Fibroblast of mammary gland (primary cell): ENCODE results near the gene MT3.
A peak's percentile ranks its signal among the peaks of the same experiment; 100 is the strongest.

ENCODE experiments used
- DNase-seq: peaks from one replicate; pipeline ENCODE4 v3.0.0-alpha.2; 2010; ENCODE audit warnings: low read depth
- H3K4me3 ChIP-seq: 2 replicates; pipeline ENCODE4 v1.5.1; 2011; ENCODE audit warnings: low read depth, mild to moderate bottlenecking, low read length, moderate library complexity; ENCODE audit not compliant: control insufficient read depth
- TF ChIP-seq, protein P1 (sequence below): conservative IDR thresholded peaks from 2 replicates; pipeline ENCODE4 v1.5.1; 2011; ENCODE audit warnings: low read depth, low read length, inconsistent platforms; ENCODE audit not compliant: control insufficient read depth, insufficient read depth

MT3 gene

DNA sequence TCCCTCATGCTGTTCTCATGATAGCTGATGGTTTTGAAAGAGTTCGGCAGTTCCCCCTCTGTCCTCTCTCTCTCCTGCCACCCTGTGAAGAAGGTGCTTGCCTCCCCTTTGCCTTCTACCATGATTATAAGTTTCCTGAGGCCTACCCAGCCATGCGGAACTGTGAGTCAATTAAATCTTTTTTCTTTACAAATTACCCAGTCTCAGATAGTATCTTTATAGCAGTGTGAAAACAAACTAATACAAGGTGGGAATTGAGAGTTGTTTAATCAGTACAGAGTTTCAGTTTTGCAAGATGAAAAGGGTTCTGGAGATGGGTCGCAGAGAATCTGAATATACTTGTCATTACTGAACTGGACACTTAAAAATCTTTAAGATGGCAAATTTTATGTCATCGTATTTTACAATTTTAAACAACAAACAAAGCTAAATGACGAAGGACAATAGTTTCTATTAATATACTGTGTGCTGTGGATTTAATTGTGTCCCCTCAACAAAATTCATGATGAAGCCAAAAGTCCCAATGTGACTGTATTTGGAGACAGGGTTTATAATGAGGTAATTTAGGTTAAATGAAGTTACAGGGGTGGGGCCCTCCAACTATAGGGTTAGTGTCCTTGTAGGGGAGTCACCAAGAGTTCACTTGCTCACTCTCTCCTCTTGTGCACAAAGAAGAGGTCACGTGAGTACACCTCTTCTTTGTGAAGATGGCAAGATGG lies 4.4 kb downstream of the MT3 start:
- no peak for DNase-seq
- TF ChIP-seq, protein P1, sequence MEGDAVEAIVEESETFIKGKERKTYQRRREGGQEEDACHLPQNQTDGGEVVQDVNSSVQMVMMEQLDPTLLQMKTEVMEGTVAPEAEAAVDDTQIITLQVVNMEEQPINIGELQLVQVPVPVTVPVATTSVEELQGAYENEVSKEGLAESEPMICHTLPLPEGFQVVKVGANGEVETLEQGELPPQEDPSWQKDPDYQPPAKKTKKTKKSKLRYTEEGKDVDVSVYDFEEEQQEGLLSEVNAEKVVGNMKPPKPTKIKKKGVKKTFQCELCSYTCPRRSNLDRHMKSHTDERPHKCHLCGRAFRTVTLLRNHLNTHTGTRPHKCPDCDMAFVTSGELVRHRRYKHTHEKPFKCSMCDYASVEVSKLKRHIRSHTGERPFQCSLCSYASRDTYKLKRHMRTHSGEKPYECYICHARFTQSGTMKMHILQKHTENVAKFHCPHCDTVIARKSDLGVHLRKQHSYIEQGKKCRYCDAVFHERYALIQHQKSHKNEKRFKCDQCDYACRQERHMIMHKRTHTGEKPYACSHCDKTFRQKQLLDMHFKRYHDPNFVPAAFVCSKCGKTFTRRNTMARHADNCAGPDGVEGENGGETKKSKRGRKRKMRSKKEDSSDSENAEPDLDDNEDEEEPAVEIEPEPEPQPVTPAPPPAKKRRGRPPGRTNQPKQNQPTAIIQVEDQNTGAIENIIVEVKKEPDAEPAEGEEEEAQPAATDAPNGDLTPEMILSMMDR, result no peak
- no peak overlapping the region for H3K4me3 ChIP-seq

DNA sequence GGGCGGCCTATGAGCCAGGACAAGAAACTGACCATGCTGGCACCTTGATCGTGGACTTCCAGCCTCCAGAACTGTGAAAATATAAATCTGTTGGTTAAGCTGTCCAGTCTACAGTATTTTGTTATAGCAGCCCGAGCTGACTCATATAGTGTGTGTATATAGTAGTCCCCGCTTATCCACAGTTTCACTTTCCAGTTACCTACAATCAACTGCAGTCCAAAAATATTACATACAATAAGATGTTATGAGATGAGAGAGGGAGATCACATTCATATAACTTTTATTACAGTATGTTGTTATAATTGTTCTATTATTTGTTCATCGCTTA lies 4.9 kb downstream of the MT3 start:
- DNase-seq, result no peak
- H3K4me3 ChIP-seq, result no peak overlapping the region
- TF ChIP-seq, protein P1, result no peak

DNA sequence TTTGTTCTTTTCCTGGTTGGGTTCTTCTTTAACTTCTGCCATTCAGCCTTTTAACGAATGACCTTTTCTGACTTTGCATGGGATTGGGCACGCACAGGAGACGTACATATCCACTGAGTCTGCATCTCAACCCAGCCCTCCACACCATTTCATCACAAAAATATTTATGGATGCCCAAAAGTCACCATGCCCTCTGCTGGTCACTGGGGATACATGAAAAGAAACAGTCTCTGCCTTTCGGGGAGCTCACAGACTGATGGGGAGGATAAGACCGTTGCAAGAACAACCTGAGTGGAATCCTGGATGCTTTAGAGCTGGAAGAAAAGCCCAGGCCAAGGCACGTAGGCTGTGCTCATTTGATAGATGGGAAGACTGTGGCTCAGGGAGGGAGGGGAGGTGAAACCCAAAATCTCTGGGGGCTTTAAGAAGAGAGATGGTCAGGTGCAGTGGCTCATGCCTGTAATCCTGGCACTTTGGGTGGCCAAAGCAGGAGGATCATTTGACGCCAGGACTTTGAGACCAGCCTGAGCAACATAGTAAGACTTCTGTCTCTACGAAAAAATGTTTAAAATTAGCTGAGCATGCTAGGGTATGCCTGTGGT lies 11.2 kb downstream of the MT3 start:
- TF ChIP-seq, protein P1, result peak; percentile 82
- H3K4me3 ChIP-seq, result no peak overlapping the region
- peak; percentile 73 for DNase-seq

DNA sequence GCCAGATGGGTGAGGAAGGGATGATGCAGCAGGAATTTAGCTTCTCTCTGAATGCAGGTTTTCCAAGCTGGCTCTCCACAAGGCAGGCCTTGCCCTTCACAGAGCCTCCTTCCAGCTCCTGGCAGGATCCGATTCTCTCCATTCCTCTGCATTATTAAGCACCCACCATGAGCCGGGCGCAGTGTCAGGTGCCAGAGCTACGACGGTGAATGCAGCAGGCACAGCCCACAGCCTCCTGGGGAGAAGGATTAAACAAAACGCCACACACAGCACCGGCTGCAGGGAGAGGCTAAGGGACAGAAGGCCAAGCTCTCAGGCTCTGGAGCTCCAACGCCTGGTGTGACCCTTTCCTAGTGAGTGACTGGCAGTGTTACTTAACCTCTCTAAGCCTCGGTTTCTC lies 12.0 kb downstream of the MT3 start:
- DNase-seq, result no peak
- TF ChIP-seq, protein P1, result no peak
- H3K4me3 ChIP-seq, result no peak overlapping the region

DNA sequence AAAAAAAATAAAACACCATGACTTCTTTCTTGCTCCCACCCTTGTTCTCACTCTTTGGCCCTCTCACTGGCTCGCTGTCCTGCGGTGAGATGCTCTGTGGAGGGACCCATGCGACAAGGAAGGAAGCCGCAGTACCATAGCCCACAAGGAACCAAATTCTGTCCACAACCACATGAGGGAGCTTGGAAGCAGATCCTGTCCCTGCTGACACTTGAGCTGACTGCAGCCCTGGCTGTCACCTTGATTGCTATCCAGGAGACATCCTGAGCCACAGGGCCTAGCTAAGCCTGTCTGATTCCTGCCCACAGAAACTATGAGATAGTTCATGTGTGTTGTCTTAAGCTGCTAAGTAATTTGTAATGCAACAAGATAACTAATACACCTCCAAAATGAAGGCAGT lies 14.3 kb downstream of the MT3 start:
- peak; percentile 53 for DNase-seq
- TF ChIP-seq, protein P1, result peak; percentile 45
- H3K4me3 ChIP-seq, result no peak overlapping the region

DNA sequence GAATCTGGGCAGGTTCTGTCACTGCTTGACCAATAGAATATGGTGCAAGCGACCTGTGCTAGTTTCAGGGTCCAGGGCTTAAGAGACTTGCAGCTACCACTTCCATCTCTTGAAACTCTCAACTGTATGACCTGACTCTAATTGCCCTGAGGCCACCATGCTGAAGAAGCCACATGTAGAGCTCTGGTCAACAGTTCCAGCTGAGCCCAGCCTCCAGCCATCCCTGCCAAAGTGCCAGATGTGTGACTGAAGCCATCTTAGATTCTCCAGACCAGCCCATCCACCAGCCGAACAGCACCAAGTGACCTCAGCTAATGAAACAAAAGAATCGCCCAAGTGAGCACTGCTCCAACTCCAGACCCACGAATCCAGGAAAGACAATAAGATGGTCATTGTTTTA lies 15.6 kb downstream of the MT3 start:
- TF ChIP-seq, protein P1, result no peak

More for the DNA sequence above, 15.6 kb downstream of the MT3 start:
- DNase-seq, result no peak
- H3K4me3 ChIP-seq, result no peak overlapping the region
